Mesothelial cell of epicardium (in vitro differentiated cells): ENCODE data around the gene TTLL11. TPM values are rescaled to one million over a fixed set of nuclear protein-coding genes. Genes with fewer than 3 reads are reported as not detected.

Source experiments
- DNase-seq, 2 experiments: peaks; one replicate each; pipeline ENCODE4 v3.0.0; 2021; ENCODE audit warnings: low spot score in 2 of 2; ENCODE audit not compliant: unreplicated experiment in 2 of 2
- H3K27ac Mint-ChIP-seq: 2 replicates; pipeline ENCODE4 v1.8.0; 2021; ENCODE audit warnings: mixed read lengths
- H3K27me3 Mint-ChIP-seq: 2 replicates; pipeline ENCODE4 v1.8.0; 2021; ENCODE audit warnings: low read depth, mixed read lengths
- H3K36me3 Mint-ChIP-seq: 2 replicates; pipeline ENCODE4 v1.8.0; 2021; ENCODE audit warnings: mixed read lengths
- H3K4me1 Mint-ChIP-seq: 2 replicates; pipeline ENCODE4 v1.8.0; 2021; ENCODE audit warnings: mixed read lengths
- H3K4me3 Mint-ChIP-seq: 2 replicates; pipeline ENCODE4 v1.8.0; 2021; ENCODE audit warnings: mild to moderate bottlenecking, moderate library complexity, mixed read lengths
- H3K9me3 Mint-ChIP-seq: 2 replicates; pipeline ENCODE4 v1.8.0; 2021; ENCODE audit warnings: mixed read lengths
- CTCF ChIP-seq: fragments of 200-600 bp; sonication (generic); IDR thresholded peaks from one replicate; pipeline ENCODE4 v1.5.0; 2021; ENCODE audit warnings: antibody characterized with exemption; ENCODE audit not compliant: unreplicated experiment
- total RNA-seq: library from RNA; stranded (reverse); gene quantifications from 3 replicates; pipeline ENCODE4 v1.2.1, GENCODE V29; 2021

TTLL11 gene
- total RNA-seq, 1 donor from 2014 or later, result 4.8 TPM

DNA sequence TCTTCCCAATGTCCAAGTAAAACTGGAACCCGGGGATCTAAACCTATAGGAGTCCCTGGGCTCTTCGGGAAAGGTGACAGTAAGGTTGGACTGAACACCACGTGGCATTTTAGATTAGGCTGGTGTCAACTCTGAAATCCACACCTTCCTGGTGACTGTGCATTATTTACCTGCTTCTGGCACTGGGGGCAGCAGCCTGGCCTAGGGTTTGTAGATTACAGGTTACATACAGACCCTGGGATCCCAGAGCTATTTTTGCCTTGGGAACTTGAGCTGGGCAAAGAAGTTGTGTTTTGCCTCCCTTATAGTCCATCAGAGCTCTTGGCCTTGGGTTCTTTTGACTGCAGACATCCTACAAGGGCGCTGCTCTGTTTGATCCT, 268.5 kb downstream of the TTLL11 start:
- H3K27ac Mint-ChIP-seq, result no peak overlapping the region

GRCh38 chr9:121823451-121824169, 269.5 kb downstream of the TTLL11 start:
- DNase-seq, result no peak
- Mint-ChIP-seq H3K27ac (no peak overlapping the region), H3K4me1 (peaks cover 10% of the 10 kb centered on the region), H3K27me3 (peaks cover 4% of the 10 kb centered on the region), H3K36me3 (no peaks in the 10 kb centered on the region), H3K9me3 (no peaks in the 10 kb centered on the region), H3K4me3 (no peak overlapping the region)
- no peak for TF ChIP-seq CTCF

More for the DNA sequence above, 268.5 kb downstream of the TTLL11 start:
- H3K4me1 Mint-ChIP-seq, result peaks cover 6% of the 10 kb centered on the region
- DNase-seq, result no peak
- no peak for TF ChIP-seq CTCF
- no peaks in the 10 kb centered on the region for H3K9me3 Mint-ChIP-seq
- H3K27me3 Mint-ChIP-seq, result no peaks in the 10 kb centered on the region
- H3K4me3 Mint-ChIP-seq, result no peak overlapping the region
- no peaks in the 10 kb centered on the region for H3K36me3 Mint-ChIP-seq

GRCh38 chr9:121822093-121823085, 270.7 kb downstream of the TTLL11 start:
- DNase-seq, result no peak
- H3K9me3 Mint-ChIP-seq, result no peaks in the 10 kb centered on the region

DNA sequence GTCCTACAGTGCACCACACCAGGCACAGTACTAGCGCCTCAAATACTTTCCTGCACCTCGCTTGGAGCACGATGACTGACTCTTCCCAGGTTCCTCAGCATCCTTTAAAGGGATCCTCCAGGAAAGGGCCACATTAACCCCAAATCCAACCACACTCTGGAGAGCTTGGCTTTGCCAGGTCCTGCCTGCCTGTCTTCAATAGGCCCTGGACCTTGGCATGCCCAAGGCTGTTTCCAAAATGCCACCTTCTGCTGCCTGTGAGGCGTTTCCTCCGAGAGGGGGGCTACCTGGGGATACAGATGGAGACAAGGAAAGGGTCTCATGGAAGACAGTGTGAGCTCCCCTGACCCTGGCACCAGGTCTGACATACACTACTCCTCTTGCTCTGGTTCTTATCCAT, 271.8 kb downstream of the TTLL11 start:
- Mint-ChIP-seq H3K4me1 (peaks cover 10% of the 10 kb centered on the region), H3K27me3 (peaks cover 15% of the 10 kb centered on the region), H3K9me3 (no peaks in the 10 kb centered on the region), H3K4me3 (no peak overlapping the region), H3K27ac (no peak overlapping the region), H3K36me3 (no peaks in the 10 kb centered on the region)
- no peak for TF ChIP-seq CTCF
- no peak for DNase-seq

More at GRCh38 chr9:121822093-121823085, 270.7 kb downstream of the TTLL11 start:
- H3K27ac Mint-ChIP-seq, result no peak overlapping the region
- TF ChIP-seq CTCF, result no peak
- no peak overlapping the region for H3K4me3 Mint-ChIP-seq
- no peaks in the 10 kb centered on the region for H3K36me3 Mint-ChIP-seq
- peaks cover 11% of the 10 kb centered on the region for H3K27me3 Mint-ChIP-seq
- peaks cover 10% of the 10 kb centered on the region for H3K4me1 Mint-ChIP-seq

DNA sequence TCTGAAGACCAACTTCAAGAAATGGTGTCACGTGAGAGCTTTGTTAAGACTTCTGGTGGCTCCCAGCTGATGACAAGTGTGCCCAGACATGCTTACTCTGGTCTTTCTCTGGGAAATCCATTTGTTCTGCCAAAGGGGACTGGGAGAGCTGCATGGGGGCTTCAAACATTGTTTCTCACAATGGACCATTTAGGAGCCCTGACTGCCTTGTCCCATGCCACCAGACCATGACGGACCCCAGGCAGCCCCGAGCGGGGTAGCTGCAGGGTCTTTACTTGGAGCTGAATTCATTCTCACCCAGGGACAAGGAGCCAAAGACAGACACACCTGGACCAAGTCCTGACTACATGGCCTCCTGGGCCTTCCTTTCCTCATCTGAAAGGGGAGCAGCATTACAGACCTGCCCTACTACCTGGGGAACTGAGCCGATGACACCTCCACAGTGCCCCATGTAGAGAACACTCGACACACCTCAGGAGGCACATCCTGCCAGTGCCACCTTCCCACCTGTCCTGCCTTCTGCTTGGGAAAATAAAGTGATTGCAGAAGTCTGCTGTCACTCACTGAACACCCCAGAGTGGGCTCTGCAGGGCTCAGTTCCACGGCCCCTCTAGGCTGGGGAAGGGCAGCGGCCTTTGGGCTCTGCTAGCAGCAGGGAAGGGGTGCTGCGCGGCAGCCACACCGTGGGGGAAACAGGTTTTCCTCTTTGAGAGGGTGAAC, 272.7 kb downstream of the TTLL11 start:
- DNase-seq, result no peak
- no peak overlapping the region for H3K4me3 Mint-ChIP-seq
- H3K27me3 Mint-ChIP-seq, result peaks cover 15% of the 10 kb centered on the region
- no peak for TF ChIP-seq CTCF
- no peaks in the 10 kb centered on the region for H3K9me3 Mint-ChIP-seq
- no peaks in the 10 kb centered on the region for H3K36me3 Mint-ChIP-seq
- H3K27ac Mint-ChIP-seq, result no peak overlapping the region
- peaks cover 12% of the 10 kb centered on the region for H3K4me1 Mint-ChIP-seq
